Panc1 (cell line): ENCODE data around the gene TEX26. TPM values are rescaled to one million over a fixed set of nuclear protein-coding genes. Genes with fewer than 3 reads are reported as not detected.

Experiments
- ATAC-seq: fragments of 200-7000 bp; cut with Tn5 transposase; 2 replicates; pipeline ENCODE4 v1.9.1; 2020; ENCODE audit warnings: mild to moderate bottlenecking, moderate library complexity
- BruUV-seq: library from RNA; stranded (reverse); fragments of 400-500 nt; replicated peaks from 2 replicates; lab custom pipeline; 2021; lab: Mats Ljungman, UMichigan
- CTCF ChIA-PET: fragments of 300-600 bp; sonication (Branson Sonifier 250); formaldehyde crosslinking; loops from one replicate; lab custom pipeline; 2022; ENCODE audit warnings: antibody characterized with exemption; lab: Charles Lee
- POLR2A ChIA-PET: fragments of 300-600 bp; sonication (Branson Sonifier 250); formaldehyde crosslinking; loops from one replicate; lab custom pipeline; 2022; ENCODE audit warnings: antibody characterized with exemption; lab: Charles Lee
- DNase-seq: peaks from one replicate; pipeline ENCODE4 v3.0.0-alpha.2; 2010; ENCODE audit warnings: low read depth, low spot score
- H3K27ac ChIP-seq: 2 replicates; pipeline ENCODE4 v1.5.1; 2011; ENCODE audit warnings: mild to moderate bottlenecking, low read length, inconsistent platforms
- H3K27me3 ChIP-seq: fragments of 200-500 bp; sonication (Bioruptor generic); 2 replicates; pipeline ENCODE4 v1.6.0; 2014; ENCODE audit warnings: low read length, inconsistent platforms; ENCODE audit not compliant: control insufficient read depth, insufficient read depth
- H3K36me3 ChIP-seq: fragments of 200-500 bp; sonication (Bioruptor generic); 2 replicates; pipeline ENCODE4 v1.5.1; 2014; ENCODE audit warnings: inconsistent platforms, mild to moderate bottlenecking, low read length, moderate library complexity; ENCODE audit not compliant: control insufficient read depth, insufficient read depth
- H3K4me1 ChIP-seq: 2 replicates; pipeline ENCODE4 v1.5.1; 2011; ENCODE audit warnings: inconsistent platforms, mild to moderate bottlenecking, low read length, moderate library complexity; ENCODE audit not compliant: control insufficient read depth, insufficient read depth
- H3K4me3 ChIP-seq, 2 experiments: 2 replicates each; pipeline ENCODE4 v1.5.1; 2011 to 2012; ENCODE audit warnings: low read depth in 2 of 2, low read length in 2 of 2, mild to moderate bottlenecking in 2 of 2, inconsistent platforms in 1 of 2, moderate library complexity in 1 of 2
- H3K9me3 ChIP-seq: fragments of 200-500 bp; sonication (Bioruptor generic); 2 replicates; pipeline ENCODE4 v1.5.1; 2014; ENCODE audit warnings: low read depth, mild to moderate bottlenecking, inconsistent platforms, low read length, moderate library complexity; ENCODE audit not compliant: control insufficient read depth, insufficient read depth
- POLR2AphosphoS5 ChIP-seq: IDR thresholded peaks from 2 replicates; pipeline ENCODE4 v1.6.1; 2012; ENCODE audit warnings: mild to moderate bottlenecking, low read depth, low read length, moderate library complexity
- SIN3A ChIP-seq: IDR thresholded peaks from 2 replicates; pipeline ENCODE4 v1.6.1; 2012; ENCODE audit warnings: low read depth, mild to moderate bottlenecking, low read length, moderate library complexity, borderline replicate concordance; ENCODE audit not compliant: insufficient read depth
- TCF7L2 ChIP-seq: IDR thresholded peaks from 2 replicates; pipeline ENCODE4 v1.6.1; 2011; ENCODE audit warnings: mild to moderate bottlenecking, low read depth, low read length, inconsistent platforms
- in situ Hi-C: cut with HindIII; loops from 2 replicates; pipeline ENCODE4 v1.10.0; 2016; ENCODE audit warnings: low sequenced_read_pairs, low pct_unique_long_range_greater_than_20kb
- intact Hi-C: fragments of 100-400 bp; cut with micrococcal nuclease; formaldehyde crosslinking; loops from one replicate; pipeline ENCODE4 v1.10.0; 2022; ENCODE audit not compliant: unreplicated experiment
- total RNA-seq: library from RNA; stranded (reverse); gene quantifications from one replicate; pipeline ENCODE4 v1.2.1, GENCODE V29; 2021; ENCODE audit not compliant: unreplicated experiment
- TF ChIP-seq, protein P1 (sequence below): fragments of 450-650 bp; IDR thresholded peaks from 2 replicates; pipeline ENCODE4 v1.5.1; 2017; ENCODE audit warnings: mild to moderate bottlenecking
- TF ChIP-seq, protein P2 (sequence below), 2 experiments: IDR thresholded peaks; 2 replicates each; pipeline ENCODE4 v1.6.1; 2011 to 2012; ENCODE audit warnings: low read depth in 2 of 2, control low read depth in 1 of 2, low read length in 1 of 2, mild to moderate bottlenecking in 1 of 2, moderate library complexity in 1 of 2; ENCODE audit not compliant: insufficient read depth in 1 of 2

Gene TEX26
- total RNA-seq, 1 experiment from 2014 or later, result not detected

GRCh38 chr13:30908416-30908980 lies 24.0 kb upstream of the TEX26 start:
- BruUV-seq, result no TSS peak
- in situ Hi-C loops, result no loop called here
- ChIA-PET CTCF (no interaction called here), POLR2A (interaction anchor here (0.6 kb wide), 2 partner anchors 17 to 39 kb away, joined by 4 to 13 read pairs; no protein-coding TSS in a partner anchor)
- intact Hi-C loops, result no loop called here
- H3K4me1 ChIP-seq, result peaks cover 8% of the 10 kb centered on the region
- DNase-seq, result no peak
- peaks cover 10% of the 10 kb centered on the region for H3K27me3 ChIP-seq
- H3K4me3 ChIP-seq, result no peak overlapping the region
- no peaks in the 10 kb centered on the region for H3K9me3 ChIP-seq
- TF ChIP-seq TCF7L2, result no peak
- TF ChIP-seq POLR2AphosphoS5, result no peak
- TF ChIP-seq, protein P1, sequence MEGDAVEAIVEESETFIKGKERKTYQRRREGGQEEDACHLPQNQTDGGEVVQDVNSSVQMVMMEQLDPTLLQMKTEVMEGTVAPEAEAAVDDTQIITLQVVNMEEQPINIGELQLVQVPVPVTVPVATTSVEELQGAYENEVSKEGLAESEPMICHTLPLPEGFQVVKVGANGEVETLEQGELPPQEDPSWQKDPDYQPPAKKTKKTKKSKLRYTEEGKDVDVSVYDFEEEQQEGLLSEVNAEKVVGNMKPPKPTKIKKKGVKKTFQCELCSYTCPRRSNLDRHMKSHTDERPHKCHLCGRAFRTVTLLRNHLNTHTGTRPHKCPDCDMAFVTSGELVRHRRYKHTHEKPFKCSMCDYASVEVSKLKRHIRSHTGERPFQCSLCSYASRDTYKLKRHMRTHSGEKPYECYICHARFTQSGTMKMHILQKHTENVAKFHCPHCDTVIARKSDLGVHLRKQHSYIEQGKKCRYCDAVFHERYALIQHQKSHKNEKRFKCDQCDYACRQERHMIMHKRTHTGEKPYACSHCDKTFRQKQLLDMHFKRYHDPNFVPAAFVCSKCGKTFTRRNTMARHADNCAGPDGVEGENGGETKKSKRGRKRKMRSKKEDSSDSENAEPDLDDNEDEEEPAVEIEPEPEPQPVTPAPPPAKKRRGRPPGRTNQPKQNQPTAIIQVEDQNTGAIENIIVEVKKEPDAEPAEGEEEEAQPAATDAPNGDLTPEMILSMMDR, result no peak
- TF ChIP-seq SIN3A, result no peak
- no peak overlapping the region for H3K27ac ChIP-seq
- no peak for ATAC-seq
- no peaks in the 10 kb centered on the region for H3K36me3 ChIP-seq

DNA sequence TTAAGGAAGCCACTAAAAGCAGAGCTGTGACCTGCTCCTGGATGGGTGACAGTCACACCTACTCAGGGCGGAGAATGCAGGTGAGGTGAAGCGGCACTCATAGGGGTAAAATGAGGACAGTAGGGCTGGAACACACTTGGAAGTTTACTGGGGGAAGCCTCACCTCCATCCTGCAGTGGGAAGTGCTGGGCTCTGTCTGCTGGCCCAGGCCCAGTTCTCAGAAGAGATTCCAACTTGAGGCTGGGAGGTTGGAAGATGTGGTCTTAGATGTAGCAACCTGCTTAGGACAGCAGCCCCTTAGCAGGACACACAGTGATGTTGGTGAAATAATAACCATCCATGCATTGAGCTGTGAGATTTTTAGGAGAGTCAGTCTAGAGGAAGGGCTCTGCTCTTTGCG lies 21.8 kb upstream of the TEX26 start:
- POLR2A ChIA-PET, result no interaction called here
- CTCF ChIA-PET, result no interaction called here
- in situ Hi-C loops, result no loop called here

More for the DNA sequence above, 21.8 kb upstream of the TEX26 start:
- Histone ChIP-seq H3K9me3 (no peaks in the 10 kb centered on the region), H3K27ac (no peak overlapping the region), H3K4me3 (no peak overlapping the region), H3K4me1 (peaks cover 8% of the 10 kb centered on the region), H3K27me3 (no peaks in the 10 kb centered on the region), H3K36me3 (no peaks in the 10 kb centered on the region)
- TF ChIP-seq POLR2AphosphoS5, result no peak
- TF ChIP-seq, protein P2, sequence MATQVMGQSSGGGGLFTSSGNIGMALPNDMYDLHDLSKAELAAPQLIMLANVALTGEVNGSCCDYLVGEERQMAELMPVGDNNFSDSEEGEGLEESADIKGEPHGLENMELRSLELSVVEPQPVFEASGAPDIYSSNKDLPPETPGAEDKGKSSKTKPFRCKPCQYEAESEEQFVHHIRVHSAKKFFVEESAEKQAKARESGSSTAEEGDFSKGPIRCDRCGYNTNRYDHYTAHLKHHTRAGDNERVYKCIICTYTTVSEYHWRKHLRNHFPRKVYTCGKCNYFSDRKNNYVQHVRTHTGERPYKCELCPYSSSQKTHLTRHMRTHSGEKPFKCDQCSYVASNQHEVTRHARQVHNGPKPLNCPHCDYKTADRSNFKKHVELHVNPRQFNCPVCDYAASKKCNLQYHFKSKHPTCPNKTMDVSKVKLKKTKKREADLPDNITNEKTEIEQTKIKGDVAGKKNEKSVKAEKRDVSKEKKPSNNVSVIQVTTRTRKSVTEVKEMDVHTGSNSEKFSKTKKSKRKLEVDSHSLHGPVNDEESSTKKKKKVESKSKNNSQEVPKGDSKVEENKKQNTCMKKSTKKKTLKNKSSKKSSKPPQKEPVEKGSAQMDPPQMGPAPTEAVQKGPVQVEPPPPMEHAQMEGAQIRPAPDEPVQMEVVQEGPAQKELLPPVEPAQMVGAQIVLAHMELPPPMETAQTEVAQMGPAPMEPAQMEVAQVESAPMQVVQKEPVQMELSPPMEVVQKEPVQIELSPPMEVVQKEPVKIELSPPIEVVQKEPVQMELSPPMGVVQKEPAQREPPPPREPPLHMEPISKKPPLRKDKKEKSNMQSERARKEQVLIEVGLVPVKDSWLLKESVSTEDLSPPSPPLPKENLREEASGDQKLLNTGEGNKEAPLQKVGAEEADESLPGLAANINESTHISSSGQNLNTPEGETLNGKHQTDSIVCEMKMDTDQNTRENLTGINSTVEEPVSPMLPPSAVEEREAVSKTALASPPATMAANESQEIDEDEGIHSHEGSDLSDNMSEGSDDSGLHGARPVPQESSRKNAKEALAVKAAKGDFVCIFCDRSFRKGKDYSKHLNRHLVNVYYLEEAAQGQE (IDR thresholded peaks at IDR 0.05; ENCODE audit: insufficient read depth in 1 of 2, low read depth in 2 of 2, low read length in 1 of 2), result no peak
- no peak for TF ChIP-seq SIN3A
- no peak for TF ChIP-seq TCF7L2
- BruUV-seq, result no TSS peak
- ATAC-seq (no peak), DNase-seq (no peak)
- intact Hi-C loops, result no loop called here
